LNCAP (cell line): ENCODE data around the gene LRRC45.

Experiments
- CTCF ChIP-seq: fragments of 450-650 bp; IDR thresholded peaks from 2 replicates; pipeline ENCODE4 v1.5.1; 2017; ENCODE audit warnings: mild to moderate bottlenecking

The LRRC45 gene

GRCh38 chr17:82053130-82053529 is 30.0 kb downstream of the LRRC45 start:
- no peak for TF ChIP-seq CTCF

DNA sequence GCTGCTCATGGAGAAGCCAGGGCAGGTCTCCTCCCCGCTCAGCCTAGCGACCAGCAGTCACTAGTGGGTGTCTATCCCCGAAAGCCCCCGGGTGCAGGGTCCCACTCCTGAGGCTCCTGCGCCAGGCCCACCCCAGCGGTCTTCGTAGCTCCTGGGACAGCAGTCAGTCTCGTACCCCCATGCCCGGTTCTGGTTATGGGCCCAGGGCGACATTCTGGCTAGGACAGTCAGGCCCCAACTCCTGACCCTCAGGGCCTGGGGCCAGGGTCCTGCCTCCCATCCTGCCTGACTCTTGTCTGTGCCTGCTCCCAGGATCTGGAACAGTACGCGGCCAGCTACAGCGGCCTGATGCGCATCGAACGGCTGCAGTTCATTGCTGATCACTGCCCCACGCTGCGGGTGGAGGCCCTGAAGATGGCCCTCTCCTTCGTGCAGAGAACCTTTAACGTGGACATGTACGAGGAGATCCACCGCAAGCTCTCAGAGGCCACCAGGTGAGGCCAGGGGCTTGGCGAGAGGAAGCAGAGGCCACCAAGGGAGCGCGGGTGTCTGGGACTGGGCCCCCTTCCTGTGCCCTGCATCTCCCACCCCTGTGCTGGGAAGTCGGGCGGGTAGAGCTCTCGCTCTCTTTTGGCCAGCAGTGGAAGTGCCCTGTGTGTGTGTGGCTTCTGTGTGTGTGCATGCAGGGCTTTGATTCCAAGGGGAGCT is 30.6 kb downstream of the LRRC45 start:
- TF ChIP-seq CTCF = no peak

DNA sequence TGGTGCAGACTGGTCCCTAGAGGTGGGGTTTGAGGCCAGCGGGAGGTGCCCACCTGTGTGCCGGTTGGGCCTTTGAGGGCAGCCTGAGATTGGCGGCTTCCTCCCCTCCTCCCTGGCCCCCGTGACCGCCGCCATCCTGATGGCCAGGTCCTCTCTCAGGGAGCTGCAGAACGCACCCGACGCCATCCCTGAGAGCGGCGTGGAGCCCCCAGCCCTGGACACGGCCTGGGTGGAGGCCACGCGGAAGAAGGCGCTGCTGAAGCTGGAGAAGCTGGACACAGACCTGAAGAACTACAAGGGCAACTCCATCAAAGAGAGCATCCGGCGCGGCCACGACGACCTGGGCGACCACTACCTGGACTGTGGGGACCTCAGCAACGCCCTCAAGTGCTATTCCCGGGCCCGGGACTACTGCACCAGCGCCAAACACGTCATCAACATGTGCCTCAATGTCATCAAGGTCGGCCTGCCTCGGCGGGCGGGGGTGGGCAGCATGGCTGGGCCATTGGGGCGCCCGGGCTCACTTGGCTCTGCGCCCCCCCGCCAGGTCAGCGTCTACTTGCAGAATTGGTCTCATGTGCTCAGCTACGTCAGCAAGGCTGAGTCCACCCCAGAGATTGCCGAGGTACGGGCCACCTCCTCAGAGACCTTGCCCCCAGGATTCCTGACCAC is 31.4 kb downstream of the LRRC45 start:
- no peak for TF ChIP-seq CTCF

GRCh38 chr17:82055023-82055964 is 32.2 kb downstream of the LRRC45 start:
- no peak for TF ChIP-seq CTCF

- no peak for TF ChIP-seq CTCF
These were observed 33.0 kb downstream of the LRRC45 start for GRCh38 chr17:82055965-82056728.

DNA sequence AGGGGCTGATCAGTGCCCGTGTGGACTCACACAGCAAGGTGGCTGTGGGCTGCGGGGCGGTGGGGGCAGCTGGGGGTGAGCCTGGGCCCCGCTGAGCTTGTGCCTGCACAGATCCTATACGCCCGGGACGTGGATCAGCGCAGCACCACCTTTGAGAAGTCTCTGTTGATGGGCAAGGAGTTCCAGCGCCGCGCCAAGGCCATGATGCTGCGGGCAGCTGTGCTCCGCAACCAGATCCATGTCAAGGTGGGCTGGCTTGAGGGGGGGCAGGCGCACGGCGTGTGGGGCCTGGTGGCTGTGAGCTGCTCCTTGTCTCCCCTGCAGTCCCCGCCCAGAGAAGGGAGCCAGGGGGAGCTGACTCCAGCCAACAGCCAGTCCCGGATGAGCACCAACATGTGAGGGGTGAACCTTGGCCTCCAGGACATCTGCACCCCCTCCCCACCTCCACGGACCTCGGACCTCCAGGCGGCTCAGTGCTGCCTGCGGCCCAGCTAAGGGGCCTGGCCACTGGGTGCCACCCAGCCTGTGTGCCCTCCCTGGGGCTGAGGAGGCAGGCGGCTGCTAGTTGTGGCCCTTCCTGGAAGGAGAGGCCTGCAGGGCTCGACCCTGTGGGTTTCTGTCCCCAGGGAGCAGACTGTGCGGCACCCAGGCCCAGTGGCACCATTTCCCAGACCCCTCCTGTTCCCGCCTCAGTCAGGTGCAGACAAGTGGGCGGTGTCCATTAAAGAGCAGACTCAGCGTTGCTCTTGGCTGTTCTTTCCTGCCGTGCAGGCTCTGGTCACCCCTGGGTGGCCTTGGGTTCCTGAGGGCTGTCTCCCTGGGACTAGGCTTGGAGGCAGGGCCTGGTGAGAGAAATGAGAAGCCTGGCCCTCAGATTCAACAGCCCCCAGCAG is 33.9 kb downstream of the LRRC45 start:
- TF ChIP-seq CTCF = no peak
